Fibroblast of skin of scalp (primary cell): ENCODE data around the gene GINS1.

Experiments used
- DNase-seq: peaks from one replicate; pipeline ENCODE4 v3.0.0-alpha.2; 2013

The GINS1 gene

DNA sequence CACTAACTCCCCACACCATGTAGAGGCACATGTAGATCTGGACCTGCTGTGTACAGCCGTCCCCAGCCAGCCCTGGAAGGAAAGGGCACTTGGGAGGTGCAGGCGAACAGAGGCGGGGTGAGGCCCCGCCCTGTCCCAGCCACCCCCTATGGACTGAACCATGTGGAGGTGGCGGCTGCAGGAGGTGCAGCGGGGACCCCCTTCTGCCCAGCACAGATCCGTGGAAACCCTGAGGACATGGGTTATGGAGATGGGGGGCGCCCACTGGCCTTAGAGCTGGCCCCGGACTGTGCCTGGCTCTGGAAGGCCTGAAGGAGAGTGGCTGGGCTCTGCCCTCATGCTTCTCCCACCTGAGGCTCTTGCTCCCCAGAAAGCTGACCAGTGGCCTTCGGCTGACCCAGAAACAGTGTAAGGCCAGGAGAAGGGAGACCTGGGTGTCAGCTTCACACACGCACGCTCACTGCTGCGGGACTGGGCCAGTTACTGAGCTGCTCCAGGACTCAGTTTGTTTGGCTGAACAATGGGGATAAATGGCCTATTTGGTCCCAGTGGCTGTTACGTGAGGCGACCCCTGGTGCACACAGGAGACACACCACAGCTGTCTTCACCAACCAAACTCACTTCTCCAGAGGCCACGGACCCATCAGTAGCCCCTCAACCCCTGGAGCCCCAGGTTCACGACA lies 87.2 kb downstream of the GINS1 start:
- DNase-seq = no peak

DNA sequence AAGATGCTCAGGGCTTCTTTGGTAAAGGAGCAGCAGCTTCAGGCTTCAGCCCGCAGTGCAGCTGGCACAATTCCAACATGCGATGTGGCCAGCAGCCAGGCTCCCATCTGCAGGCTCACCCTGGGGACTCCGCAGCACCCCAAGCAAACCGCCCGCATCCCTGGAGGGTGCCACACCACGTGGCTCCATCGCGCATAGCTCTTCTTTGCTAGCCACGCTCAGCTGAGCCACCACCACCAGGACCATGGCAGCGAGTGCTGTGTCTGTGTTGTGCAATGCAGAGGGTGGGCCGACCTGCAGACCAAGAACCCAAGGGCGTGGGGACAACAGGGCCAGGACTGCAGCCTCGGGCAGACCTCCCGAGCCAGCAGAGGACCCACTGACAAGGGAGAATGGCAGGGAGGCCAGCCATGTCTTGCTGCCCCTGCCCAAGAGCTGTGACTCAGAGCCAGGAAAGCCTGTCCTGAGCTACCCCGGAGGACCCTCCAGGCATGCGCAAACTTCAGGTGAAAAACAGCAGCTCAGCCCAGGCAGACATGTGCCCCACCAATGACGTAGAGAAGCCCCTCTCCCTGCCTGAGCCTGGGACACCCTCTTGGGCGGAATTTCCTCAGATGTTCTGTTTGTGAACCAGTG lies 87.8 kb downstream of the GINS1 start:
- DNase-seq = no peak

DNA sequence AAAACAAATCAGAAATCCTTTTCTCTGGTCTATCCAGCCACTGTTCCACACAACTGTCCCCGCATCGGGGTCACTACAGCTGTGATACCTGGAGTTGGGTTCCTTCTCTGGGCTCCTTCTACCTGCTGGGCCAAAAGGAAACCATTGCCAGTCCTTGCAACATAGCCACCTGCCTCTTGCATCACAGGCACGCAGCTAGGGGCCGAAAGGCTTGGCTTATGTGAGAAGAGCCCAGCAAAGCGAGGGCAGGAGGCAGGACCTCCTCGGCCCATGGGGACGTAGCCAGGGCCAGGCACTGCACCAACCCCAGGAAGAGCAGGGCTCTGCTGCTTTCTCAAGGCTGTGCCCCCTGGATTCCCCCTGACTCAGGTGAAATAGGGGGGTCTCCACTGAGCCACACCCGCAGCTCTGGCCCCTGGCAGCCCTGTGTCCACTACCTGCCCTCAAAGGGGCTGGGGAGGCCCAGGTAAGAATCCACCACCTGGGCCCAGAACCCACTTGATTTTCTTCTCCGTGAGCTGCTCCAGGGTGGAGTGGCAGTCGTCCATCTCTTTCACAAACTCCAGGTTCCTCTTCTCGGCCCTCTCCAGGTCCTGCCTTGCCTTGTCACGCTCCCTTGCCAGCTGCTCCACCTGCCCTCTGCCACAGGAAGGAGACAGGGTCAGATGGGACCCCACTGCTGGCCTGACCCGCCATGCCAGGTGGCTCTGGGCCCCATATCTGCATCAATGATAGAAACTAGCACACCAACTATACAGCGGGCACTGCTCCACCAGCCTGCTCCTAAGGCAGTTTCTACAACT lies 88.9 kb downstream of the GINS1 start:
- DNase-seq = no peak

DNA sequence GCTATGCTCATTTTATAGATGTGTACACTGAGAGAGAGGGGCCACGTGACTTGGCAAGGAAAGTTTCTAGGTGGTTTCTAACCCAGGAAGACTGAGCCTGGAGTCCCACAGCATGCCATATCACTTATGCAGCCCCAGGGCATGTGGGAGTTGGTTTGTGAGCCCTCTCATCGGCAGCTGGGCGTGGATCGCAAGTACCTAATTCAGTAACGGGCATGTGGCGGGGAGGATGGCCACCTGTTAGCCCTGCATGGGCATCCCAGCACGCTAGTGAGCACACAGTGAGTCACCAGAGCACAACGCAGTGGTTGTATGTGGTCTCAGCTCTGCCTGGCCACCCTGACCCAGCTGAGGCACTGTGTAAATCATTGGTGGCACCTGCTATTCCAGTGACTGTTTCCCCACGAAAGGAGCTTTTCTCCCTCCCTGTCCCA lies 89.5 kb downstream of the GINS1 start:
- no peak for DNase-seq

DNA sequence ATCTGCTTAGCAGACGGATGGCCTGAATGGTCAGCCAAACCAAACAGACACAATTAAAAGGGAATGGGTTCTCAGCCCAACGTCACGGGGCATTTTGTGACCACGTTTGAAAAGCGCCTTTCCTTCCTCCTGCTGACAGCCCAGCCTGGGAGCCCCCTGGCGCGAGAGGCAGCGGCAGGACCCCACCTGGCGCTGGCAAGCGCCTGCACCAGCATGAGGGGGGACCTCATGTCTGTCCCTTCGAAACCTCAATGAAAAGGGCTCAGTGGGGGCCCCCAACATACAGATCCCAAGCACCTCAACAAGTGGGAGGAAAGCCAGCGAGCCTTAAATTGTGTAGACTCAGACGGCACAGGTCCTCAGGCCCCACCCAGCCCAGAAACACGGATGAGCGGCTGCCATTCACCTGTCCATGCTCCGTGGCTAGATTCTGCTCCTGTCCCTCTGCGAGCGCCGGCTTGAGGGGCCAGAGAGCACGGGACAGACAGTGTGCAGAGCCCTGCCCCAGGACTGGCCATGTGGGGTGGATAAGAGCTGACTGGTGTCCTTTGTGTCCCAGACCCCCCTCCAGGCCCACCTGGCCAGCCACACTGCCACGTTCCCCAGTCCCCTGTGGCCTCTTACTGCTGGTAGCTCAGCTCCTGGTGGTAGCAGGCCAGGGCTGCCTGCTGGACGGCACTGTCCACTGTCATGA lies 90.3 kb downstream of the GINS1 start:
- no peak for DNase-seq
